ENCODE data around the gene PTPN6. TPM values are rescaled to one million over a fixed set of nuclear protein-coding genes. Genes with fewer than 3 reads are reported as not detected.

The PTPN6 gene
- total and polyA plus RNA-seq, 2 of the 4 experiments (the other 2 are of a cell fraction): under 0.01 to 0.14 TPM

DNA sequence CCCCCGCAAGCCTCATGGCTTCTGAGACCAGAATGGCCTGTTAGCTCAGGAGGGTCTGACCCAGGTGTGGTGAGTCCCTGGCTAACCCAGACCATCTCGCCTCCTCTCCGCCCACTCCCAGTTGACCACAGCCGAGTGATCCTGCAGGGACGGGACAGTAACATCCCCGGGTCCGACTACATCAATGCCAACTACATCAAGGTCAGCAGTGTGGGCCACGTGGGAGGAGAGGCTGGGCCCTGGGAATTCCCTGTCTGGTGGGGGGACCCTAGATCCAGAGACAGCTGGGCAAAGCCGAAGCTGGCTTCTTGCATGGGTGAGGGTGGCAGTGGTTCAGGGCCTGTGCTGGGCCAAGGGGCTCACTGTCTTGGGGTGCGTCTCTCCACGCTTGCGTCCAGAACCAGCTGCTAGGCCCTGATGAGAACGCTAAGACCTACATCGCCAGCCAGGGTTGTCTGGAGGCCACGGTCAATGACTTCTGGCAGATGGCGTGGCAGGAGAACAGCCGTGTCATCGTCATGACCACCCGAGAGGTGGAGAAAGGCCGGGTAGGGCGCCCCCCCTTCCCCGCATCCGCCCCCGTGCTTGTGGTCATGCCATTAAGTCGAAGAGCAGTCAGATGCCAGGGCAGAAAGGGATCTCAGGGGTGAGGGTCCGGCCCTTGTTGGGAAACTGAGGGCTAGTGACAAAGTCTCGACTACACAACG, 5.0 kb downstream of the PTPN6 start:
- CTCF ChIA-PET: no interaction called here
- dilution Hi-C loops (cut with HindIII; ENCODE audit: low sequenced_read_pairs, unreplicated experiment) (no loop called here), in situ Hi-C loops (cut with MboI; ENCODE audit: low sequenced_read_pairs) (no loop called here), intact Hi-C loops (cut with micrococcal nuclease) (no loop called here)
- Histone ChIP-seq H3K27me3 (ENCODE audit: control insufficient read depth, insufficient read depth, low read length) (no peaks in the 10 kb centered on the region), H3K79me1 (ENCODE audit: low read depth in 1 of 2, low read length in 2 of 2) (no peaks in the 10 kb centered on the region), H4K91ac (ENCODE audit: insufficient read depth, low read depth, low read length) (no peak overlapping the region), H3K14ac (replicated peaks; ENCODE audit: low read depth, low read length) (no peak overlapping the region), H3K4me1 (ENCODE audit: control insufficient read depth, insufficient read depth, low read length) (0 out of 2 replicates have a peak, but pooled peaks cover 2% of the 10 kb centered on the region), H2AK9ac (replicated peaks; ENCODE audit: low read depth, low read length, poor library complexity) (no peak overlapping the region), H4K8ac (ENCODE audit: low read depth in 2 of 2, low read length in 2 of 2) (no peak overlapping the region), H4K20me1 (ENCODE audit: insufficient read depth, low read length) (no peaks in the 10 kb centered on the region), H3K4me3 (ENCODE audit: insufficient read depth, low read depth, low read length) (no peak overlapping the region), H2AFZ (replicated peaks; ENCODE audit: low read length, poor library complexity) (peak overlapping the region; percentile 41), H3K9me1 (ENCODE audit: insufficient read depth, low read length) (no peaks in the 10 kb centered on the region), H2BK120ac (ENCODE audit: low read depth, low read length) (no peak overlapping the region), H2BK5ac (ENCODE audit: low read depth, low read length, poor library complexity, severe bottlenecking) (no peak overlapping the region), H3K9me3 (ENCODE audit: control insufficient read depth, insufficient read depth, low read length) (no peaks in the 10 kb centered on the region), H2AK5ac (ENCODE audit: low read depth, low read length) (no peak overlapping the region), H3K18ac (ENCODE audit: low read depth, low read length) (no peak overlapping the region), H4K5ac (ENCODE audit: low read depth, low read length) (no peak overlapping the region), H3K9ac (ENCODE audit: low read depth, low read length) (no peak overlapping the region), H3K4me2 (ENCODE audit: low read depth, low read length) (no peak overlapping the region), H3K27ac (ENCODE audit: insufficient read depth, low read length) (no peak overlapping the region), H3K4ac (ENCODE audit: low read depth, low read length) (no peak overlapping the region), H3K23ac (ENCODE audit: low read depth, low read length) (no peak overlapping the region), H3K36me3 (ENCODE audit: control insufficient read depth, insufficient read depth, low read length) (no peaks in the 10 kb centered on the region), H2BK20ac (ENCODE audit: low read depth, low read length) (no peak overlapping the region), H3K56ac (ENCODE audit: extremely low read depth, insufficient read depth, low read length) (no peak overlapping the region), H2BK15ac (ENCODE audit: low read depth, low read length) (no peak overlapping the region)
- DNase-seq (no peak), ATAC-seq (ENCODE audit: low read depth) (no peak)
- POLR2A ChIA-PET (ENCODE audit: unreplicated experiment): no interaction called here
- no peak for TF ChIP-seq POLR2A (IDR thresholded peaks at IDR 0.05; ENCODE audit: low read depth, low read length)
- no peak for TF ChIP-seq RCOR1 (IDR thresholded peaks at IDR 0.05; ENCODE audit: insufficient replicate concordance, low read length)
- no peak for TF ChIP-seq CHD1 (IDR thresholded peaks at IDR 0.05; ENCODE audit: low read depth, low read length)
- TF ChIP-seq, protein P1, sequence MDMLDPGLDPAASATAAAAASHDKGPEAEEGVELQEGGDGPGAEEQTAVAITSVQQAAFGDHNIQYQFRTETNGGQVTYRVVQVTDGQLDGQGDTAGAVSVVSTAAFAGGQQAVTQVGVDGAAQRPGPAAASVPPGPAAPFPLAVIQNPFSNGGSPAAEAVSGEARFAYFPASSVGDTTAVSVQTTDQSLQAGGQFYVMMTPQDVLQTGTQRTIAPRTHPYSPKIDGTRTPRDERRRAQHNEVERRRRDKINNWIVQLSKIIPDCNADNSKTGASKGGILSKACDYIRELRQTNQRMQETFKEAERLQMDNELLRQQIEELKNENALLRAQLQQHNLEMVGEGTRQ (IDR thresholded peaks at IDR 0.05; ENCODE audit: low read depth, low read length): no peak
- TF ChIP-seq SMC3 (IDR thresholded peaks at IDR 0.05; ENCODE audit: low read depth, low read length): no peak
- TF ChIP-seq FOS (IDR thresholded peaks at IDR 0.05; ENCODE audit: low read depth, low read length): no peak
- no peak for TF ChIP-seq RFX5 (IDR thresholded peaks at IDR 0.05; ENCODE audit: low read depth, low read length)
- TF ChIP-seq, protein P2, sequence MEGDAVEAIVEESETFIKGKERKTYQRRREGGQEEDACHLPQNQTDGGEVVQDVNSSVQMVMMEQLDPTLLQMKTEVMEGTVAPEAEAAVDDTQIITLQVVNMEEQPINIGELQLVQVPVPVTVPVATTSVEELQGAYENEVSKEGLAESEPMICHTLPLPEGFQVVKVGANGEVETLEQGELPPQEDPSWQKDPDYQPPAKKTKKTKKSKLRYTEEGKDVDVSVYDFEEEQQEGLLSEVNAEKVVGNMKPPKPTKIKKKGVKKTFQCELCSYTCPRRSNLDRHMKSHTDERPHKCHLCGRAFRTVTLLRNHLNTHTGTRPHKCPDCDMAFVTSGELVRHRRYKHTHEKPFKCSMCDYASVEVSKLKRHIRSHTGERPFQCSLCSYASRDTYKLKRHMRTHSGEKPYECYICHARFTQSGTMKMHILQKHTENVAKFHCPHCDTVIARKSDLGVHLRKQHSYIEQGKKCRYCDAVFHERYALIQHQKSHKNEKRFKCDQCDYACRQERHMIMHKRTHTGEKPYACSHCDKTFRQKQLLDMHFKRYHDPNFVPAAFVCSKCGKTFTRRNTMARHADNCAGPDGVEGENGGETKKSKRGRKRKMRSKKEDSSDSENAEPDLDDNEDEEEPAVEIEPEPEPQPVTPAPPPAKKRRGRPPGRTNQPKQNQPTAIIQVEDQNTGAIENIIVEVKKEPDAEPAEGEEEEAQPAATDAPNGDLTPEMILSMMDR (conservative IDR thresholded peaks at IDR 0.05; ENCODE audit: low read depth, low read length): no peak
- TF ChIP-seq BHLHE40 (IDR thresholded peaks at IDR 0.05; ENCODE audit: low read depth, low read length): no peak
- TF ChIP-seq CEBPB (IDR thresholded peaks at IDR 0.05; ENCODE audit: low read depth, low read length): no peak
- TF ChIP-seq RAD21 (IDR thresholded peaks at IDR 0.05; ENCODE audit: low read length): no peak
- TF ChIP-seq NFE2L2 (IDR thresholded peaks at IDR 0.05; ENCODE audit: low read depth, low read length): no peak
- no peak for TF ChIP-seq MAZ (IDR thresholded peaks at IDR 0.05; ENCODE audit: borderline replicate concordance, low read depth, low read length)
- no peak for TF ChIP-seq MAFK (IDR thresholded peaks at IDR 0.05; ENCODE audit: low read depth, low read length)
- TF ChIP-seq MXI1 (IDR thresholded peaks at IDR 0.05; ENCODE audit: borderline replicate concordance, low read depth, low read length): no peak
- TF ChIP-seq, protein P3, sequence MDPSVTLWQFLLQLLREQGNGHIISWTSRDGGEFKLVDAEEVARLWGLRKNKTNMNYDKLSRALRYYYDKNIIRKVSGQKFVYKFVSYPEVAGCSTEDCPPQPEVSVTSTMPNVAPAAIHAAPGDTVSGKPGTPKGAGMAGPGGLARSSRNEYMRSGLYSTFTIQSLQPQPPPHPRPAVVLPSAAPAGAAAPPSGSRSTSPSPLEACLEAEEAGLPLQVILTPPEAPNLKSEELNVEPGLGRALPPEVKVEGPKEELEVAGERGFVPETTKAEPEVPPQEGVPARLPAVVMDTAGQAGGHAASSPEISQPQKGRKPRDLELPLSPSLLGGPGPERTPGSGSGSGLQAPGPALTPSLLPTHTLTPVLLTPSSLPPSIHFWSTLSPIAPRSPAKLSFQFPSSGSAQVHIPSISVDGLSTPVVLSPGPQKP (IDR thresholded peaks at IDR 0.05; ENCODE audit: borderline replicate concordance, low read depth, low read length): no peak
- no TSS peak for BruUV-seq (replicated peaks)
- 86% methylated on average over 19 of the region's 28 CpGs; no CpG with 5 or more reads in 1 of the 2 experiments for WGBS, 2 experiments (ENCODE audit: extremely low coverage in 2 of 2, insufficient read length in 1 of 2)
